H9 (cell line): ENCODE results near the gene ST6GALNAC6. TPM values are rescaled to one million over a fixed set of nuclear protein-coding genes. Genes with fewer than 3 reads are reported as not detected.

ENCODE experiments used
- DNase-seq: peaks from one replicate; pipeline ENCODE4 v3.0.0-alpha.2; 2017
- H2AFZ ChIP-seq: one replicate; pipeline ENCODE4 v1.6.1; 2013; ENCODE audit warnings: mild to moderate bottlenecking, low read length, control low read depth, moderate library complexity
- H2AK5ac ChIP-seq: 2 replicates; pipeline ENCODE4 v1.6.1; 2013; ENCODE audit warnings: low read length, control low read depth, mixed read lengths; ENCODE audit not compliant: insufficient read length
- H2BK120ac ChIP-seq: one replicate; pipeline ENCODE4 v1.6.1; 2013; ENCODE audit warnings: low read depth, mild to moderate bottlenecking, low read length, control low read depth, inconsistent platforms; ENCODE audit not compliant: poor library complexity, severe bottlenecking
- H2BK12ac ChIP-seq: 2 replicates; pipeline ENCODE4 v1.6.1; 2013; ENCODE audit warnings: low read length, control low read depth, mixed read lengths, low read depth; ENCODE audit not compliant: insufficient read length
- H2BK15ac ChIP-seq: 2 replicates; pipeline ENCODE4 v1.6.1; 2013; ENCODE audit warnings: low read depth, low read length, control low read depth
- H2BK20ac ChIP-seq: one replicate; pipeline ENCODE4 v1.6.1; 2013; ENCODE audit warnings: low read depth, mild to moderate bottlenecking, low read length, control low read depth, inconsistent platforms; ENCODE audit not compliant: poor library complexity, severe bottlenecking
- H2BK5ac ChIP-seq: 2 replicates; pipeline ENCODE4 v1.6.1; 2013; ENCODE audit warnings: low read length, control low read depth, mixed read lengths; ENCODE audit not compliant: insufficient read length
- H3K14ac ChIP-seq: 2 replicates; pipeline ENCODE4 v1.6.1; 2013; ENCODE audit warnings: low read length, control low read depth; ENCODE audit not compliant: insufficient read depth
- H3K18ac ChIP-seq: 2 replicates; pipeline ENCODE4 v1.6.1; 2013; ENCODE audit warnings: low read depth, mild to moderate bottlenecking, mixed read lengths, low read length, control low read depth; ENCODE audit not compliant: insufficient read length
- H3K23ac ChIP-seq: 2 replicates; pipeline ENCODE4 v1.6.1; 2013; ENCODE audit warnings: low read length, control low read depth, mixed read lengths, low read depth; ENCODE audit not compliant: insufficient read length
- H3K23me2 ChIP-seq: 2 replicates; pipeline ENCODE4 v1.6.1; 2013; ENCODE audit warnings: low read depth, mild to moderate bottlenecking, mixed read lengths, low read length, control low read depth; ENCODE audit not compliant: insufficient read length, poor library complexity, severe bottlenecking
- H3K27ac ChIP-seq: 2 replicates; pipeline ENCODE4 v1.5.1; 2013; ENCODE audit warnings: low read length, control low read depth, mixed read lengths, low read depth; ENCODE audit not compliant: insufficient read length
- H3K27me3 ChIP-seq: 2 replicates; pipeline ENCODE4 v1.6.1; 2013; ENCODE audit warnings: low read length, control low read depth, inconsistent platforms; ENCODE audit not compliant: insufficient read depth
- H3K4ac ChIP-seq: 2 replicates; pipeline ENCODE4 v1.6.1; 2013; ENCODE audit warnings: low read depth, mild to moderate bottlenecking, control low read depth, inconsistent platforms, low read length, moderate library complexity
- H3K4me1 ChIP-seq: 2 replicates; pipeline ENCODE4 v1.6.1; 2013; ENCODE audit warnings: low read length, control low read depth, inconsistent platforms; ENCODE audit not compliant: insufficient read depth
- H3K4me2 ChIP-seq: 2 replicates; pipeline ENCODE4 v1.6.1; 2013; ENCODE audit warnings: low read length, control low read depth, mixed read lengths; ENCODE audit not compliant: insufficient read length, insufficient read depth
- H3K56ac ChIP-seq: 2 replicates; pipeline ENCODE4 v1.6.1; 2013; ENCODE audit warnings: low read depth, mild to moderate bottlenecking, mixed read lengths, low read length, control low read depth; ENCODE audit not compliant: insufficient read length
- H3K79me1 ChIP-seq: 2 replicates; pipeline ENCODE4 v1.6.1; 2013; ENCODE audit warnings: low read depth, mild to moderate bottlenecking, moderate library complexity, low read length, control low read depth, inconsistent platforms; ENCODE audit not compliant: insufficient read depth, poor library complexity, severe bottlenecking
- H3K79me2 ChIP-seq: 2 replicates; pipeline ENCODE4 v1.6.1; 2013; ENCODE audit warnings: low read length, control low read depth, inconsistent platforms; ENCODE audit not compliant: insufficient read depth
- H3K9ac ChIP-seq: 2 replicates; pipeline ENCODE4 v1.6.1; 2013; ENCODE audit warnings: low read length, control low read depth, mixed read lengths; ENCODE audit not compliant: insufficient read length; ENCODE audit errors: extremely low read depth
- H3K9me3 ChIP-seq: one replicate; pipeline ENCODE4 v1.6.1; 2013; ENCODE audit warnings: low read depth, low read length, inconsistent platforms; ENCODE audit not compliant: control insufficient read depth
- H3T11ph ChIP-seq: one replicate; pipeline ENCODE4 v1.6.1; 2013; ENCODE audit warnings: mild to moderate bottlenecking, low read length, control low read depth, inconsistent platforms
- H4K20me1 ChIP-seq: one replicate; pipeline ENCODE4 v1.6.1; 2013; ENCODE audit not compliant: control insufficient read depth, insufficient read length, insufficient read depth
- H4K5ac ChIP-seq: 2 replicates; pipeline ENCODE4 v1.6.1; 2013; ENCODE audit warnings: low read depth, mild to moderate bottlenecking, mixed read lengths, low read length, control low read depth; ENCODE audit not compliant: insufficient read length
- H4K8ac ChIP-seq: replicated peaks from 2 replicates; pipeline ENCODE4 v1.6.1; 2013; ENCODE audit warnings: low read length, control low read depth, mixed read lengths, low read depth; ENCODE audit not compliant: insufficient read length
- H4K91ac ChIP-seq: 2 replicates; pipeline ENCODE4 v1.6.1; 2013; ENCODE audit warnings: low read depth, mild to moderate bottlenecking, moderate library complexity, mixed read lengths, low read length, control low read depth; ENCODE audit not compliant: insufficient read length
- H3K27ac Mint-ChIP-seq, 3 experiments: 2 replicates in 2 of 3; 3 replicates in 1 of 3; pipeline ENCODE4 v1.8.0; 2020 to 2021; ENCODE audit warnings: mixed read lengths in 3 of 3, mild to moderate bottlenecking in 1 of 3, moderate library complexity in 1 of 3
- H3K27me3 Mint-ChIP-seq: 2 replicates; pipeline ENCODE4 v1.8.0; 2021; ENCODE audit warnings: low read depth, mild to moderate bottlenecking, moderate library complexity, mixed read lengths
- H3K36me3 Mint-ChIP-seq, 3 experiments: 2 replicates in 2 of 3; 3 replicates in 1 of 3; pipeline ENCODE4 v1.8.0; 2020 to 2021; ENCODE audit warnings: low read depth in 3 of 3, mixed read lengths in 3 of 3; ENCODE audit not compliant: insufficient read depth in 1 of 3
- H3K4me1 Mint-ChIP-seq, 2 experiments: 2 replicates each; pipeline ENCODE4 v1.8.0; 2020; ENCODE audit warnings: mixed read lengths in 2 of 2
- H3K4me3 Mint-ChIP-seq, 2 experiments: 2 replicates in 1 of 2; 3 replicates in 1 of 2; pipeline ENCODE4 v1.8.0; 2020 to 2021; ENCODE audit warnings: mild to moderate bottlenecking in 2 of 2, mixed read lengths in 2 of 2, moderate library complexity in 1 of 2
- H3K9me3 Mint-ChIP-seq, 2 experiments: 2 replicates in 1 of 2; 3 replicates in 1 of 2; pipeline ENCODE4 v1.8.0; 2020; ENCODE audit warnings: mild to moderate bottlenecking in 2 of 2, mixed read lengths in 2 of 2, moderate library complexity in 1 of 2
- WGBS: extraction: QIAGEN DNeasy Blood & Tissue Kit; methylation state at CpG from one replicate; pipeline ENCODE4 v1.1.7; 2013; ENCODE audit warnings: missing lambda C conversion rate, low lambda C conversion rate, mixed read lengths; ENCODE audit not compliant: insufficient read length; ENCODE audit errors: extremely low coverage; 5-methylcytosine and 5-hydroxymethylcytosine counted together
- total RNA-seq: library from RNA; stranded (reverse); gene quantifications from 2 replicates; pipeline ENCODE4 v1.2.1, GENCODE V29; 2021
- TF ChIP-seq, protein P1 (sequence below): fragments of 200-600 bp; sonication (generic); conservative IDR thresholded peaks from 3 replicates; pipeline ENCODE4 v1.8.0; 2021; ENCODE audit warnings: antibody characterized with exemption, mild to moderate bottlenecking

Gene ST6GALNAC6
- total RNA-seq, 1 experiment from 2014 or later = 29.8 TPM

DNA sequence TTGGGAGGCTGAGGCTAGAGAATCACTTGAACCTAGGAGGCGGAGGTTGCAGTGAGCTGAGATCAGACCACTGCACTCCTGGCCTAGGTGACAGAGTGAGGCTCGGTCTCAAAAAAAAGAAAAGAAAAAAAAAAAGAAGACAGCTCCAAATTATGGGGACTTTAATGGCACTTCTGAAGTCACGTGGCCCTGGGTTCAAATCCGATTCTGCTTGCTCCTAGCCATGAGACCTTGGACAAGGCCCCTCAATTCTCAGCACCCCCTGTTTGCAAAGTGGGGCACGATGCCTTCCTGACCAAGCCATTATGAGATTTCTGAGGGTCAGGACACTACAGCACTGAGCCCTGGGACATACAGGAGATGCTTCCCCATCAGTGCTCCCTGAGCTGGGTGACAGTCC, 43.9 kb downstream of the ST6GALNAC6 start:
- no peak overlapping the region for H4K91ac ChIP-seq
- no peaks in the 10 kb centered on the region for H3K9me3 ChIP-seq
- H3K9ac ChIP-seq = no peak overlapping the region
- H3K14ac ChIP-seq = no peak overlapping the region
- no peak overlapping the region for H2BK120ac ChIP-seq
- Mint-ChIP-seq H3K27ac (0 out of 7 replicates have a peak overlapping the region, but pooled peaks of 1 of the 3 experiments have one; percentile 18), H3K9me3 (no peaks in the 10 kb centered on the region), H3K4me1 (peaks cover 2 to 9% of the 10 kb centered on the region in 2 experiments; a peak in 2 of 4 replicates), H3K36me3 (no peaks in the 10 kb centered on the region), H3K4me3 (no peak overlapping the region), H3K27me3 (no peaks in the 10 kb centered on the region; the same call in 1 of the 2 replicates)
- WGBS = no CpG with 5 or more reads among the region's 5 CpGs
- H3K27ac ChIP-seq = no peak overlapping the region
- H3K23ac ChIP-seq = no peak overlapping the region
- H2BK20ac ChIP-seq = no peak overlapping the region
- H2AK5ac ChIP-seq = no peak overlapping the region
- H3K79me1 ChIP-seq = no peaks in the 10 kb centered on the region
- no peak overlapping the region for H2BK15ac ChIP-seq
- no peak overlapping the region for H4K8ac ChIP-seq
- TF ChIP-seq, protein P1, sequence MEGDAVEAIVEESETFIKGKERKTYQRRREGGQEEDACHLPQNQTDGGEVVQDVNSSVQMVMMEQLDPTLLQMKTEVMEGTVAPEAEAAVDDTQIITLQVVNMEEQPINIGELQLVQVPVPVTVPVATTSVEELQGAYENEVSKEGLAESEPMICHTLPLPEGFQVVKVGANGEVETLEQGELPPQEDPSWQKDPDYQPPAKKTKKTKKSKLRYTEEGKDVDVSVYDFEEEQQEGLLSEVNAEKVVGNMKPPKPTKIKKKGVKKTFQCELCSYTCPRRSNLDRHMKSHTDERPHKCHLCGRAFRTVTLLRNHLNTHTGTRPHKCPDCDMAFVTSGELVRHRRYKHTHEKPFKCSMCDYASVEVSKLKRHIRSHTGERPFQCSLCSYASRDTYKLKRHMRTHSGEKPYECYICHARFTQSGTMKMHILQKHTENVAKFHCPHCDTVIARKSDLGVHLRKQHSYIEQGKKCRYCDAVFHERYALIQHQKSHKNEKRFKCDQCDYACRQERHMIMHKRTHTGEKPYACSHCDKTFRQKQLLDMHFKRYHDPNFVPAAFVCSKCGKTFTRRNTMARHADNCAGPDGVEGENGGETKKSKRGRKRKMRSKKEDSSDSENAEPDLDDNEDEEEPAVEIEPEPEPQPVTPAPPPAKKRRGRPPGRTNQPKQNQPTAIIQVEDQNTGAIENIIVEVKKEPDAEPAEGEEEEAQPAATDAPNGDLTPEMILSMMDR = no peak
- H3K4me1 ChIP-seq = no peaks in the 10 kb centered on the region
- no peak overlapping the region for H3K4ac ChIP-seq
- no peak overlapping the region for H2BK5ac ChIP-seq
- H4K5ac ChIP-seq = no peak overlapping the region
- H3K18ac ChIP-seq = no peak overlapping the region
- no peaks in the 10 kb centered on the region for H4K20me1 ChIP-seq
- no peak overlapping the region for H3K4me2 ChIP-seq
- no peaks in the 10 kb centered on the region for H3K79me2 ChIP-seq
- no peaks in the 10 kb centered on the region for H3K27me3 ChIP-seq
- no peak for DNase-seq
- H2AFZ ChIP-seq = no peak overlapping the region
- peaks cover 3% of the 10 kb centered on the region for H3K23me2 ChIP-seq
- no peak overlapping the region for H2BK12ac ChIP-seq
- no peak overlapping the region for H3T11ph ChIP-seq
- no peak overlapping the region for H3K56ac ChIP-seq
